ENCODE measurements around the gene SSR3.

The SSR3 gene

GRCh38 chr3:156554515-156554841 lies 439 bp downstream of the SSR3 start:
- Mint-ChIP-seq H3K27ac (peak overlapping the region; percentile 87), H3K27me3 (no peaks in the 10 kb centered on the region), H3K4me1 (ENCODE audit: low read depth) (peaks cover 46% of the 10 kb centered on the region), H3K9me3 (ENCODE audit: low read depth) (no peaks in the 10 kb centered on the region), H3K4me3 (peak overlapping the region; percentile 93), H3K36me3 (peaks cover 18% of the 10 kb centered on the region)

GRCh38 chr3:156553705-156554356 lies 1.1 kb downstream of the SSR3 start:
- Mint-ChIP-seq H3K27ac (peak overlapping the region; percentile 87), H3K36me3 (peaks cover 18% of the 10 kb centered on the region), H3K9me3 (ENCODE audit: low read depth) (no peaks in the 10 kb centered on the region), H3K4me3 (peak overlapping the region; percentile 93), H3K27me3 (no peaks in the 10 kb centered on the region), H3K4me1 (ENCODE audit: low read depth) (peaks cover 46% of the 10 kb centered on the region)

DNA sequence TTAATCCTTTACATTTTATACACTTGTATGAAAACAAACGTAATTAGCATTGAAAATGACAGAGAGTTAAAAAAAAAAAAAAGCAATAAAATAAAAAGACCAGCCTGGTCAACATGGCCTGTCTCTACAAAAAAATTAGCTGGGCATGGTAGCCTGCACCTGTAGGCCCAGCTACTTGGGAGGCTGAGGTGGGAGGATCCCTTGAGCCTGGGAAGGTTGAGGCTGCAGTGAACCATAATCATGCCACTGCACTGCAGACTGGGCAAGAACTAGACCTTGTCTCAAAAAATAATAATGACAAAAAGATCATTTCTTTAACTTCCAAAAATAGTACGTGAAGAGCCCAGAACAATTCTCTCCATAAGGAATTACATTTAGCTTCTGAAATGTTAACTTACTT lies 1.9 kb downstream of the SSR3 start:
- H3K4me1 Mint-ChIP-seq (ENCODE audit: low read depth) = peaks cover 49% of the 10 kb centered on the region
- H3K4me3 Mint-ChIP-seq = peak overlapping the region; percentile 93
- H3K27me3 Mint-ChIP-seq = no peaks in the 10 kb centered on the region
- H3K27ac Mint-ChIP-seq = no peak overlapping the region
- no peaks in the 10 kb centered on the region for H3K9me3 Mint-ChIP-seq (ENCODE audit: low read depth)
- peaks cover 18% of the 10 kb centered on the region for H3K36me3 Mint-ChIP-seq

GRCh38 chr3:156551746-156552145 lies 3.2 kb downstream of the SSR3 start:
- Mint-ChIP-seq H3K27ac (peak overlapping the region; percentile 0), H3K27me3 (no peaks in the 10 kb centered on the region), H3K4me1 (ENCODE audit: low read depth) (peaks cover 54% of the 10 kb centered on the region), H3K4me3 (peak overlapping the region; percentile 40), H3K9me3 (ENCODE audit: low read depth) (no peaks in the 10 kb centered on the region), H3K36me3 (peaks cover 18% of the 10 kb centered on the region)

- peak overlapping the region; percentile 40 for H3K4me3 Mint-ChIP-seq
- no peaks in the 10 kb centered on the region for H3K27me3 Mint-ChIP-seq
- peaks cover 22% of the 10 kb centered on the region for H3K36me3 Mint-ChIP-seq
- no peaks in the 10 kb centered on the region for H3K9me3 Mint-ChIP-seq (ENCODE audit: low read depth)
- H3K4me1 Mint-ChIP-seq (ENCODE audit: low read depth) = peaks cover 56% of the 10 kb centered on the region
- no peak overlapping the region for H3K27ac Mint-ChIP-seq
Observed at GRCh38 chr3:156551261-156551660, 3.7 kb downstream of the SSR3 start.

- Mint-ChIP-seq H3K4me3 (no peak overlapping the region), H3K27ac (no peak overlapping the region), H3K9me3 (ENCODE audit: low read depth) (no peaks in the 10 kb centered on the region), H3K36me3 (peaks cover 20% of the 10 kb centered on the region), H3K27me3 (no peaks in the 10 kb centered on the region), H3K4me1 (ENCODE audit: low read depth) (peaks cover 62% of the 10 kb centered on the region)
Observed at GRCh38 chr3:156548902-156549301, 6.0 kb downstream of the SSR3 start.

DNA sequence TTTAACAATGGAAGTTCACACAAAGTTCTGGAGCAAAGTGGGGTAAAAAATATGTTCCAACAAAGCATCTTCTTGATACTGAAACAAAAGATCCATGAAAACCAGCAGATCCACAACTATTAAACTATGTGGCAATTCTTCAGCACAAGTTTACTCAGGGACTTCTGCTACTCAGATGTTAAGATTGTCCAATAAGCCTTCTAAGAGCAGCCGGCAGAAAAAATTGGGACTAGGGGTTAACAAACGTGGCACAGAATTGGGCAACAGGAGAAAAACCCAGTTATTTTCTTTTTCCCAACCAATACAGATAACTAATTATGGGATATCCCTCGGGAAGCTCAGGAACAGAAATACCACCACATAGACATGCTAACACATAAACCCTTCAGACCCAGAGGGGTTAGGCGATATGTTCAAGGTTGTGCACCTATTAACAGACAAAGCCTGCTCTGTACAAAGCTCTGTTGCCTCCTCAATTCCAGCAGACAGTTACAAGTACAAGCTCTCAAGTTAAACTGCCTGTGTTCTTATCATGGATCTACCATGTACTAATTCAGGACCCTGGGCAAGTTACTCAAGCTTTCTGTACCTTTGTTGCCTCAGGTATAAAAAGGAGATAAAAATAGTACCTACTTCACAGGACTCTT lies 6.8 kb downstream of the SSR3 start:
- H3K4me3 Mint-ChIP-seq = no peak overlapping the region
- H3K27me3 Mint-ChIP-seq = no peaks in the 10 kb centered on the region
- H3K27ac Mint-ChIP-seq = no peak overlapping the region
- H3K4me1 Mint-ChIP-seq (ENCODE audit: low read depth) = peaks cover 54% of the 10 kb centered on the region
- H3K36me3 Mint-ChIP-seq = peaks cover 19% of the 10 kb centered on the region
- no peaks in the 10 kb centered on the region for H3K9me3 Mint-ChIP-seq (ENCODE audit: low read depth)

DNA sequence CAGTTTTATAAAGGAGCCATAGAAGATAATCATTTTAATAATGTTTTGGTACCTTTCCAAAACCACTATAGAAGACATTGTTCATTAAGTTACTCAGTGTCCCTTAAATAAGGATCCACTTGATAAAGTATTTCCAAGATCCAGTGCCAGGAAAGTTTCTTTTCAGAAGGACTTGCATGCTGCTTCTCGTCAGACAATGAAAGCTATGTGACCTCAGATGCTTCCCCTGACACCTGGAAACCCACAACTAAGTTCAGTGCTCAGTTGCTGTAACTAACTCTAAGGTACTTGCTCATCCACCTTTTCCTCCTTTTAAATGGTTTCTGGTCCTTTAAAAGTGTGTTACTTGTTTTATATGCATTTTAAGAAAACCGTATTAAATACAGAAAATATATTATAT lies 7.3 kb downstream of the SSR3 start:
- H3K36me3 Mint-ChIP-seq = peaks cover 22% of the 10 kb centered on the region
- H3K27me3 Mint-ChIP-seq = no peaks in the 10 kb centered on the region
- H3K27ac Mint-ChIP-seq = no peak overlapping the region
- H3K4me3 Mint-ChIP-seq = no peak overlapping the region
- H3K9me3 Mint-ChIP-seq (ENCODE audit: low read depth) = no peaks in the 10 kb centered on the region
- H3K4me1 Mint-ChIP-seq (ENCODE audit: low read depth) = peaks cover 49% of the 10 kb centered on the region

DNA sequence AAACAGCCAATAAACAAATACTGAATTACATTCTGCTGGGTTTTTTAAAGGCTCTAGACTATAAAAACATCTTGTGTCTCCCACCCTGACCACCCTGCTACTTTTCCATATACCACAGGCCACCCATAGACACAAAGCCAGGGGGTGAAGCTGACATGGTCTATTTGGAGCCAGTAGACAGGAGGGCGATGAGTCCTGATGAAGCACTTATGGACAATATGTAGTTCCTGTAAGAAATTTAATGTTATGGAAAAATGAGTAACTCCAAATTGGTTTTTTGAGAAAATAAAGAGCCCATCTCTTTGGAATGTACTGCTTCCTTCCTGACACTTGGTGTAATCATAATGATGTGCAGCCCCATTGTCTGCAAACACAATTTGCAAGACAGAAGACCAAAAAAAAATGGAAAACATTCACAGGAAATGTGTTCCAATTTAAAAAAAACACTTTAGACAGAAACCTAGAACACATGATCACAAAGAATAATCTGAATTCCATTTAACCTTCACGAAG lies 11.8 kb downstream of the SSR3 start:
- Mint-ChIP-seq H3K4me3 (no peak overlapping the region), H3K4me1 (ENCODE audit: low read depth) (peaks cover 20% of the 10 kb centered on the region), H3K9me3 (ENCODE audit: low read depth) (no peaks in the 10 kb centered on the region), H3K27ac (no peak overlapping the region), H3K27me3 (no peaks in the 10 kb centered on the region), H3K36me3 (peaks cover 12% of the 10 kb centered on the region)

GRCh38 chr3:156542101-156543042 lies 12.5 kb downstream of the SSR3 start:
- Mint-ChIP-seq H3K36me3 (peaks cover 12% of the 10 kb centered on the region), H3K27ac (peak overlapping the region; percentile 22), H3K4me1 (ENCODE audit: low read depth) (peaks cover 19% of the 10 kb centered on the region), H3K9me3 (ENCODE audit: low read depth) (no peaks in the 10 kb centered on the region), H3K27me3 (no peaks in the 10 kb centered on the region), H3K4me3 (no peak overlapping the region)

- Mint-ChIP-seq H3K9me3 (ENCODE audit: low read depth) (no peaks in the 10 kb centered on the region), H3K4me3 (no peak overlapping the region), H3K36me3 (peaks cover 13% of the 10 kb centered on the region), H3K4me1 (ENCODE audit: low read depth) (peaks cover 8% of the 10 kb centered on the region), H3K27me3 (no peaks in the 10 kb centered on the region), H3K27ac (no peak overlapping the region)
Observed at GRCh38 chr3:156539802-156540201, 15.1 kb downstream of the SSR3 start.

- Mint-ChIP-seq H3K9me3 (ENCODE audit: low read depth) (no peaks in the 10 kb centered on the region), H3K4me1 (ENCODE audit: low read depth) (peaks cover 5% of the 10 kb centered on the region), H3K27ac (no peak overlapping the region), H3K27me3 (no peaks in the 10 kb centered on the region), H3K36me3 (peaks cover 13% of the 10 kb centered on the region), H3K4me3 (no peak overlapping the region)
Observed at GRCh38 chr3:156539051-156539450, 15.9 kb downstream of the SSR3 start.

GRCh38 chr3:156536524-156537316 lies 18.2 kb downstream of the SSR3 start:
- Mint-ChIP-seq H3K4me1 (ENCODE audit: low read depth) (peaks cover 5% of the 10 kb centered on the region), H3K36me3 (peaks cover 12% of the 10 kb centered on the region), H3K27me3 (no peaks in the 10 kb centered on the region), H3K9me3 (ENCODE audit: low read depth) (no peaks in the 10 kb centered on the region), H3K27ac (no peak overlapping the region), H3K4me3 (no peak overlapping the region)

- peaks cover 5% of the 10 kb centered on the region for H3K4me1 Mint-ChIP-seq (ENCODE audit: low read depth)
- no peak overlapping the region for H3K4me3 Mint-ChIP-seq
- H3K9me3 Mint-ChIP-seq (ENCODE audit: low read depth) = no peaks in the 10 kb centered on the region
- H3K36me3 Mint-ChIP-seq = peaks cover 12% of the 10 kb centered on the region
- H3K27me3 Mint-ChIP-seq = no peaks in the 10 kb centered on the region
- H3K27ac Mint-ChIP-seq = no peak overlapping the region
Observed at GRCh38 chr3:156535798-156536197, 19.1 kb downstream of the SSR3 start.

All from activated naive CD8-positive, alpha-beta T cell (primary cell).